H1 (cell line): ENCODE data around the gene LY86. TPM values are rescaled to one million over a fixed set of nuclear protein-coding genes. Genes with fewer than 3 reads are reported as not detected.

Experiments
- CTCF ChIA-PET: fragments of 300-600 bp; sonication (Branson Sonifier 250); formaldehyde crosslinking; loops from one replicate; lab custom pipeline; 2021; ENCODE audit not compliant: partially characterized antibody; lab: Charles Lee
- POLR2A ChIA-PET: fragments of 300-600 bp; sonication (Branson Sonifier 250); formaldehyde crosslinking; loops from one replicate; lab custom pipeline; 2021; ENCODE audit warnings: inconsistent platforms; ENCODE audit not compliant: partially characterized antibody; lab: Charles Lee
- DNase-seq, 2 experiments: peaks; one replicate each; pipeline versions ENCODE4 v3.0.0 to v3.0.0-alpha.2; 2010 to 2022; ENCODE audit warnings: low spot score in 2 of 2, low read depth in 1 of 2, mixed read lengths in 1 of 2
- FAIRE-seq: peaks from 2 replicates; lab custom pipeline; 2011; peaks lifted over from hg19 to GRCh38; lab: Jason Lieb, UNC
- H2AFZ ChIP-seq: 2 replicates; pipeline ENCODE4 v1.8.1; 2012; ENCODE audit warnings: low read length, inconsistent platforms
- H2AK5ac ChIP-seq: 2 replicates; pipeline ENCODE4 v1.6.1; 2013; ENCODE audit warnings: low read depth, low read length
- H2BK120ac ChIP-seq: replicated peaks from 2 replicates; pipeline ENCODE3; 2013; ENCODE audit warnings: low read depth, low read length, inconsistent platforms
- H2BK12ac ChIP-seq: 2 replicates; pipeline ENCODE4 v1.6.1; 2013; ENCODE audit warnings: low read depth, low read length
- H2BK15ac ChIP-seq: 2 replicates; pipeline ENCODE4 v1.6.1; 2013; ENCODE audit warnings: low read length
- H2BK20ac ChIP-seq: 2 replicates; pipeline ENCODE4 v1.6.1; 2013; ENCODE audit warnings: low read length
- H2BK5ac ChIP-seq: 2 replicates; pipeline ENCODE4 v1.6.1; 2013; ENCODE audit warnings: low read depth, low read length
- H3K14ac ChIP-seq: 2 replicates; pipeline ENCODE4 v1.6.1; 2013; ENCODE audit warnings: inconsistent platforms; ENCODE audit not compliant: insufficient read length
- H3K18ac ChIP-seq: 2 replicates; pipeline ENCODE4 v1.6.1; 2013; ENCODE audit warnings: low read length; ENCODE audit errors: extremely low read depth
- H3K23ac ChIP-seq: 2 replicates; pipeline ENCODE4 v1.6.1; 2013; ENCODE audit warnings: inconsistent platforms; ENCODE audit not compliant: insufficient read length
- H3K23me2 ChIP-seq: 2 replicates; pipeline ENCODE4 v1.6.1; 2013; ENCODE audit warnings: low read depth, low read length
- H3K27ac ChIP-seq: 2 replicates; pipeline ENCODE4 v1.6.1; 2011; ENCODE audit warnings: low read depth, low read length, inconsistent platforms
- H3K27me3 ChIP-seq, 4 experiments: replicated peaks in 1 of 4; 1 replicate in 1 of 4; 2 replicates in 3 of 4; pipeline versions ENCODE4 v1.6.1 to v1.8.1; 2011 to 2013; ENCODE audit warnings: low read length in 3 of 4, mild to moderate bottlenecking in 3 of 4, inconsistent platforms in 2 of 4, mixed read lengths in 2 of 4, moderate library complexity in 1 of 4; ENCODE audit not compliant: control insufficient read depth in 3 of 4, insufficient read depth in 3 of 4; ENCODE audit errors: extremely low read depth in 1 of 4
- H3K36me3 ChIP-seq, 4 experiments: 2 replicates each; pipeline versions ENCODE4 v1.6.1 to v1.8.1; 2011 to 2013; ENCODE audit warnings: mild to moderate bottlenecking in 4 of 4, low read length in 3 of 4, moderate library complexity in 2 of 4, control low read depth in 1 of 4, inconsistent platforms in 1 of 4; ENCODE audit not compliant: insufficient read depth in 4 of 4, control insufficient read depth in 2 of 4
- H3K4ac ChIP-seq: replicated peaks from 2 replicates; pipeline ENCODE3; 2013; ENCODE audit warnings: low read length, low read depth, mixed read lengths, inconsistent platforms; ENCODE audit not compliant: insufficient read length
- H3K4me1 ChIP-seq, 4 experiments: replicated peaks in 1 of 4; 1 replicate in 1 of 4; 2 replicates in 3 of 4; pipeline versions ENCODE4 v1.6.1 to v1.8.1; 2011 to 2013; ENCODE audit warnings: low read length in 3 of 4, inconsistent platforms in 2 of 4, mixed read lengths in 1 of 4; ENCODE audit not compliant: insufficient read depth in 4 of 4, control insufficient read depth in 3 of 4
- H3K4me2 ChIP-seq, 2 experiments: 2 replicates each; pipeline versions ENCODE4 v1.6.1 to v1.8.1; 2011 to 2013; ENCODE audit warnings: low read depth in 2 of 2, low read length in 2 of 2, control low read depth in 1 of 2, inconsistent platforms in 1 of 2, mild to moderate bottlenecking in 1 of 2; ENCODE audit not compliant: insufficient read depth in 1 of 2
- H3K4me3 ChIP-seq, 4 experiments: fragments of 200-600, 300-600 bp in 1 of 4; sonication (generic), shearing (Covaris generic), sonication (Bioruptor Twin) in 1 of 4; 2 replicates each; pipeline versions ENCODE4 v1.5.1 to v1.8.1; 2011 to 2016; ENCODE audit warnings: low read length in 4 of 4, low read depth in 3 of 4, control low read depth in 2 of 4, inconsistent platforms in 2 of 4, mild to moderate bottlenecking in 2 of 4, mixed read lengths in 1 of 4, moderate library complexity in 1 of 4; ENCODE audit not compliant: insufficient read depth in 2 of 4; ENCODE audit errors: extremely low read depth in 1 of 4
- H3K56ac ChIP-seq: replicated peaks from 2 replicates; pipeline ENCODE3; 2013; ENCODE audit warnings: low read depth, mild to moderate bottlenecking, mixed read lengths, low read length, inconsistent platforms; ENCODE audit not compliant: insufficient read length
- H3K79me1 ChIP-seq: 2 replicates; pipeline ENCODE4 v1.6.1; 2013; ENCODE audit warnings: low read depth, low read length, control low read depth
- H3K79me2 ChIP-seq, 2 experiments: 2 replicates each; pipeline versions ENCODE4 v1.6.1 to v1.8.1; 2012 to 2013; ENCODE audit warnings: low read length in 2 of 2, mild to moderate bottlenecking in 2 of 2, inconsistent platforms in 1 of 2; ENCODE audit not compliant: insufficient read depth in 2 of 2, control insufficient read depth in 1 of 2
- H3K9ac ChIP-seq, 4 experiments: replicated peaks in 1 of 4; 1 replicate in 1 of 4; 2 replicates in 3 of 4; pipeline versions ENCODE4 v1.6.1 to v1.8.1; 2011 to 2013; ENCODE audit warnings: low read depth in 3 of 4, low read length in 3 of 4, control low read depth in 2 of 4, mild to moderate bottlenecking in 2 of 4, moderate library complexity in 2 of 4, inconsistent platforms in 1 of 4; ENCODE audit errors: extremely low read depth in 1 of 4
- H3K9me3 ChIP-seq, 2 experiments: 2 replicates each; pipeline versions ENCODE4 v1.6.1 to v1.8.1; 2012 to 2013; ENCODE audit warnings: mild to moderate bottlenecking in 2 of 2, moderate library complexity in 2 of 2, control low read depth in 1 of 2, inconsistent platforms in 1 of 2, low read depth in 1 of 2, low read length in 1 of 2, mixed read lengths in 1 of 2; ENCODE audit not compliant: insufficient read depth in 2 of 2
- H4K20me1 ChIP-seq, 2 experiments: replicated peaks in 1 of 2; 2 replicates each; pipeline versions ENCODE3 to v1.8.1; 2011 to 2013; ENCODE audit warnings: inconsistent platforms in 2 of 2, low read length in 2 of 2, mild to moderate bottlenecking in 1 of 2; ENCODE audit not compliant: insufficient read depth in 2 of 2, control insufficient read depth in 1 of 2
- H4K5ac ChIP-seq: 2 replicates; pipeline ENCODE4 v1.6.1; 2013; ENCODE audit warnings: low read length, low read depth, mixed read lengths, inconsistent platforms; ENCODE audit not compliant: insufficient read length
- H4K8ac ChIP-seq: 2 replicates; pipeline ENCODE4 v1.8.0; 2013; ENCODE audit warnings: mild to moderate bottlenecking, moderate library complexity, low read length, inconsistent platforms; ENCODE audit not compliant: insufficient read depth; ENCODE audit errors: extremely low read depth
- H4K91ac ChIP-seq: replicated peaks from 2 replicates; pipeline ENCODE3; 2013; ENCODE audit warnings: low read length, mixed read lengths, inconsistent platforms; ENCODE audit not compliant: insufficient read length
- CHD1 ChIP-seq: IDR thresholded peaks from 2 replicates; pipeline ENCODE4 v1.6.1; 2012; ENCODE audit warnings: low read depth, low read length, improper control_type of control experiment
- HDAC2 ChIP-seq, 2 experiments: fragments of 300-600 bp in 1 of 2; sonication (generic) in 1 of 2; IDR thresholded peaks; 2 replicates each; pipeline ENCODE4 v1.6.1; 2011 to 2012; ENCODE audit warnings: low read depth in 2 of 2, low read length in 2 of 2, mild to moderate bottlenecking in 2 of 2, moderate library complexity in 2 of 2, borderline replicate concordance in 1 of 2, inconsistent platforms in 1 of 2
- SP4 ChIP-seq: IDR thresholded peaks from 2 replicates; pipeline ENCODE4 v1.6.1; 2012; ENCODE audit warnings: low read length, inconsistent platforms
- TAF1 ChIP-seq: IDR thresholded peaks from 2 replicates; pipeline ENCODE4 v1.6.1; 2011; ENCODE audit warnings: mild to moderate bottlenecking, low read depth, low read length
- WGBS, 2 experiments: shearing (Covaris generic) in 1 of 2; methylation state at CpG; one replicate each; pipeline versions ENCODE4 v1.1.6 to v1.1.7; 2013 to 2015; ENCODE audit warnings: low lambda C conversion rate in 2 of 2, mixed read lengths in 2 of 2, inconsistent platforms in 1 of 2, low coverage in 1 of 2, missing lambda C conversion rate in 1 of 2; ENCODE audit not compliant: insufficient replicate concordance in 2 of 2, insufficient coverage in 1 of 2, insufficient read length in 1 of 2; ENCODE audit errors: extremely low coverage in 1 of 2, missing lambda C conversion rate in 1 of 2; 5-methylcytosine and 5-hydroxymethylcytosine counted together
- polyA plus RNA-seq, 7 experiments: library from polyadenylated mRNA; depleted of rRNA in 3 of 7; stranded (reverse) in 5 of 7; unstranded in 2 of 7; fragments of >200 nt in 5 of 7; fragments of 200-250 nt in 2 of 7; gene quantifications; 1 replicate in 5 of 7; 2 replicates in 1 of 7; 4 replicates in 1 of 7; pipeline versions ENCODE4 v1.2.1 to v1.2.3, GENCODE V29; 2011 to 2013; ENCODE audit warnings: missing spikeins in 2 of 7, mixed read lengths in 2 of 7
- total RNA-seq: library from RNA; stranded (reverse); fragmentation: NEBNext Ultra II Directional; extraction: Animal tissue kit (Norgen Biotek cat#: 25700); gene quantifications from 2 replicates; pipeline ENCODE4 v1.2.1, GENCODE V29; 2021

The LY86 gene
- total and polyA plus RNA-seq, 2 of the 8 experiments (the other 6 are each of a cell fraction or from before 2014, with no cell fraction given), result not detected

- Histone ChIP-seq H3K23ac (no peak overlapping the region), H4K20me1 (no peaks in the 10 kb centered on the region), H4K91ac (peak overlapping the region; percentile 32), H3K4me1 (peaks cover 18 to 28% (median 20%) of the 10 kb centered on the region in 4 experiments), H2AK5ac (peak overlapping the region; percentile 30; the same call in 1 of the 2 replicates), H2BK15ac (peak overlapping the region; percentile 61; the same call in 1 of the 2 replicates), H3K4ac (no peak overlapping the region), H2BK20ac (peak overlapping the region; percentile 96), H2AFZ (no peak overlapping the region), H3K9me3 (no peaks in the 10 kb centered on the region), H2BK5ac (peak overlapping the region; percentile 8; the same call in 1 of the 2 replicates), H3K23me2 (no peaks in the 10 kb centered on the region), H3K56ac (no peak overlapping the region), H2BK120ac (no peak overlapping the region), H3K27me3 (no peaks in the 10 kb centered on the region; a peak in 1 of 7 replicates), H4K8ac (no peak overlapping the region), H3K36me3 (no peaks in the 10 kb centered on the region), H3K4me3 (peak overlapping the region in 1 of 4 experiments; percentile 36; a peak in 2 of 8 replicates), H3K14ac (no peak overlapping the region), H4K5ac (peak overlapping the region; percentile 18), H2BK12ac (peak overlapping the region; percentile 96), H3K18ac (peak overlapping the region; percentile 42), H3K9ac (no peak overlapping the region), H3K79me2 (no peaks in the 10 kb centered on the region), H3K79me1 (no peaks in the 10 kb centered on the region), H3K27ac (peak overlapping the region; percentile 50; the same call in 1 of the 2 replicates), H3K4me2 (peak overlapping the region; percentile 52 to 70)
- ChIA-PET CTCF (interaction anchor here (0.6 to 5.2 kb wide), 46 partner anchors 7 to 553 kb away, joined by 3 to 87 read pairs (median 5); no protein-coding TSS in a partner anchor), POLR2A (interaction anchor here (1.3 kb wide), 1 partner anchor 9 kb away, joined by 4 read pairs; no protein-coding TSS in a partner anchor)
- DNase-seq (no peak), FAIRE-seq (no peak)
- WGBS, 2 experiments, result 69% methylated on average over 6 of the region's 6 CpGs; no CpG with 5 or more reads in 1 of the 2 experiments
- no peak for TF ChIP-seq SP4
- TF ChIP-seq CHD1, result no peak
- TF ChIP-seq TAF1, result no peak
- TF ChIP-seq HDAC2 (IDR thresholded peaks at IDR 0.05; ENCODE audit: borderline replicate concordance in 1 of 2, low read depth in 2 of 2, low read length in 2 of 2), result no peak
Observed at GRCh38 chr6:6695625-6696276, 107.2 kb downstream of the LY86 start.
